GM10266 (cell line): Measurements from ENCODE around the gene CORO7.

Experiments
- DNase-seq: peaks from one replicate; pipeline ENCODE4 v3.0.0; 2012; ENCODE audit errors: extremely low spot score
- TF ChIP-seq, protein P1 (sequence below): IDR thresholded peaks from 2 replicates; pipeline ENCODE4 v1.5.1; 2012; ENCODE audit warnings: mild to moderate bottlenecking, low read depth; ENCODE audit not compliant: control insufficient read depth, insufficient read depth; ENCODE audit errors: missing control alignments

Gene CORO7

DNA sequence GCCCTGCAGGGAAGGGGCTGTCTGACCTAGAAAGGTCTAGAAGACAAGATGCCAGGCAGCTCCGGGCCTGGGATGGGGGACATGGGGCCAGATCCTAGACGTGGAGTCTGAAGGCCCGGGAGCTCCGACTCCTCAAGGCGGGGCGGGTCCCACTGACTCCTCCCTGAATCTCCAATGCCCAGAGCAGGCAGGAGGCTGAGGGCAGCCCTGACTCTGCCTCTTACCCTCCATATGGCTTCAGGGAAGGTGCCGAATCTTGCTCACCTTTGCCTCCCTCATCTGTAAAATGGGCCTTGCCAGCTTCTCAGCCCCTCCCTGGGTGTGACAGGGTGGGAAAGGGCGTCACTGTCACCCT lies 30.0 kb downstream of the CORO7 start:
- TF ChIP-seq, protein P1, sequence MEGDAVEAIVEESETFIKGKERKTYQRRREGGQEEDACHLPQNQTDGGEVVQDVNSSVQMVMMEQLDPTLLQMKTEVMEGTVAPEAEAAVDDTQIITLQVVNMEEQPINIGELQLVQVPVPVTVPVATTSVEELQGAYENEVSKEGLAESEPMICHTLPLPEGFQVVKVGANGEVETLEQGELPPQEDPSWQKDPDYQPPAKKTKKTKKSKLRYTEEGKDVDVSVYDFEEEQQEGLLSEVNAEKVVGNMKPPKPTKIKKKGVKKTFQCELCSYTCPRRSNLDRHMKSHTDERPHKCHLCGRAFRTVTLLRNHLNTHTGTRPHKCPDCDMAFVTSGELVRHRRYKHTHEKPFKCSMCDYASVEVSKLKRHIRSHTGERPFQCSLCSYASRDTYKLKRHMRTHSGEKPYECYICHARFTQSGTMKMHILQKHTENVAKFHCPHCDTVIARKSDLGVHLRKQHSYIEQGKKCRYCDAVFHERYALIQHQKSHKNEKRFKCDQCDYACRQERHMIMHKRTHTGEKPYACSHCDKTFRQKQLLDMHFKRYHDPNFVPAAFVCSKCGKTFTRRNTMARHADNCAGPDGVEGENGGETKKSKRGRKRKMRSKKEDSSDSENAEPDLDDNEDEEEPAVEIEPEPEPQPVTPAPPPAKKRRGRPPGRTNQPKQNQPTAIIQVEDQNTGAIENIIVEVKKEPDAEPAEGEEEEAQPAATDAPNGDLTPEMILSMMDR: no peak
- DNase-seq: no peak

DNA sequence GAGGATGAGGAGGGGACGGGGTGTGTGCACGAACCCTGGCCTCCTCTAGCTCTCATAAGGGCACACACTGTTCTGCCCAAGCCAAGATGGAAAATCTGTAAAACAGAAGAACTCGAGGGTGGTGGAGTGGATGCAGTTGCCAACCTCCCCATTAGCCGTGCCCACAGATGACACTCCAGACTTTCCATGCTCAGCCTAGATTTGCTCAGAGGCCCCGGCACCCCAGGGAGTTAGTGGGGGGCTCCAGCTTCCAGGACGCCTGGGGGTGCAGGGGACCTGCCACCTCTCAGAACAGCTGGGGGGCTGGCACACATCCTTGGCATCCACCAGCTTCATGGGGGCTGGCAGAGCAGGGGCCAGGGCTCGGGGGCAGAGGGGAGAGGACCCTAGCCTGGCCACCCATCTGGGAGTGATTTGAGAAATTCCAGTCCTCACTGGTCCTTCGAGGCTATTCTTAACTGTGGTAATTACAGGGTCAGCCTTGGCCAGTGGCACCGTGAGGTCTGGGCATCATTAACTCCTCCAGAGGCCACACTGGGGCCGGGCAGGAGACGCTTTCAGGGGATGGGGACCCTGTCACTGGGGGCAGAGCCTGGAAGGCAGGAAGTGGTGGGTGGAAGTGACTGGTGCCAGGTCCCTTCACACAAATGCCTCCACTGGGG lies 30.5 kb downstream of the CORO7 start:
- no peak for DNase-seq
- TF ChIP-seq, protein P1: no peak

DNA sequence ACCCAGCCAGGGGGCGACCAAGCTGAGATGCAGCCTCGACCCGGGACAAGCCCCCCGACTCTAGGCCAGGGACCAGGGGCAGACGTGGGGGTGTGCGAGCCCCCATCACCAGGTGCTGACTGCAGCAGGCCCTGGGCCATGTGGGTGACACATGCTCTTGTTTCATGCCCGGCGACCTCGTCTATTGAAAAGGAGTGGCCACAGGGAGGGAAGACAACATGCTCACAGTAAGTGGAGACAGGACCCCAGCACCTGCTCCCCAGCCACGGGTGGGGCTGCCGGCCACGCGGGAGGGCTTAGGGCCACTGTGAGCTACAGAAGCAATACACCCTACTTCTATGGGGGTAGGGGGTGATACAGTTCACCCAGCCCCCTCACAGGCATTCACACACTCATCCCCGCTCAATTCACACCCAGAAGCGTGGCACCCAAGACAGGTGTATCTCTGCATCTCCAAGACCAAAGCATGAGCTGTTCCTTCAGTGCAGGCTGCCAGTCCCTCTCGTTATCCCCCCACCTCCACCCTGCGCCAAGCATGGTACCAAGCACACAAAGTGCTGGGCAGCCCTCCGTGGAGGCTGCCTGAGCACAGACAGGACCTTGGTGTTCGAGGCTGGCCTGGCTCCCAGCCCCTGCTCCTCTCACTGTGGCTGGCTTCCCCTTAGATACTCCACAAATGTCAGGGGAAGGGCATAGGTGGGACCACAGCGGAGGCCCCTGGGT lies 31.2 kb downstream of the CORO7 start:
- TF ChIP-seq, protein P1: no peak

DNA sequence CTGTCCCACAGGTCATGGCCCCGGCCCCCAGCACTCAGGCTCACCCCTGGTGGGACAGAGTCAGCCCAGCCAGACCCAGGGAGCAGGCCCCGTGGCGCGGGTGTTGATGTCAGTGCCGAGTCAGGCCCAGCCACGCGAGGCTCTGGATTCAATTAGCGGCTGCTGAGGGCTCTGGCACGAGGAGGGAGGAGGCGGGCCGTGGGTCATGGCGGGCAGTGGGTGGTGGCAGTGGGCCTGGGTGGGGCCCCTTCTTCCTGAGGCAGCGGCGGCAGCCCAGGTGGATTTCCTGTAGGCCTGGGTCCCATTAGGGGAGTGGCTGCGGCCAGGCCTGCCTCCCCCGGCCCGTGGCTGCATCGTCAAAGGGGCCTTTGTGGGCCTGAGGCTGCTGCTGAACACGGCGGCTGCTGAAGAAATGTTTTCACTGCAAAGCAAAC lies 31.9 kb downstream of the CORO7 start:
- TF ChIP-seq, protein P1: no peak
- no peak for DNase-seq

More for the DNA sequence above, 31.2 kb downstream of the CORO7 start:
- no peak for DNase-seq

DNA sequence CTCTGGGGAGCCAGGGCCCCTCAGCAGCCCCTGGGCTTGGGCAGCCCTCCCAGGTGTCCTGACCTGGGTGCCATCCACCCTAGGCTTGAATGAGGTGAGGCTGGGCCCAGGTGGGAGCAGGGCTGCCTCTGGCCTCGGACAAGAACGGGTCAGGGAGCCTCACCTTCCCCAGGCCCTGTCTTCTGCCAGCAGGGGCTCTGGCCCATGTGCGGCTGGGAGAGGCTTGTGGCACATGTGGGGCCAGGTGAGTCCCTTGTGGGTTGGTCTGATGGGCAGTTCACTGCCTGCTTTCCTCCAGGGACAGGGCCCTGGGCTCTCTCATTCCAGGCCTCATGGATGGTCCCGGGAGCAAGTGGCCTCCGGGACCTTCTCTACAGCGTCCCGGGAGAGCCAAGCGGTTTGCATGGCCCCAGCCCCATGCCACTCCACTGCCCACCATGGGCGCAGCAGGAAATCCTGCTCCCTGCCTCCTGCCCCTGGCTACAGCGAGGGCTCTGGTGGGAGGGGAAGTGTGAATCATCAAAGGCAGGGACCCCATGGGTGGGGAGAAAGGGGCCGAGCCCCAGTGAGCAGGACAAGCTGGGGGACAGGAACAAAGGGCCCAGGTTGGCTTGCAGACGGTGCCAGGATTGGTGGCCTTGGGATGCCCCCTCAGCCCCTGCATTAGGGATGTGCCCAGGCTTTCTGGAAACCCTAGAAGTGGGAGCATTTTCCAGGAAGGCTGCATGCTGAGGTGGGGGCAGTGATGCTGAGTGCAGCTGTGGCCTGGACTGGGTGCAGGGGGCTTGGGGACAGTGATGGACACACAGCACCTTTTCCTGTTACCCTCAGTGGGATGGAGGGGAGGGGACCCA lies 32.6 kb downstream of the CORO7 start:
- DNase-seq: no peak
- TF ChIP-seq, protein P1: no peak

DNA sequence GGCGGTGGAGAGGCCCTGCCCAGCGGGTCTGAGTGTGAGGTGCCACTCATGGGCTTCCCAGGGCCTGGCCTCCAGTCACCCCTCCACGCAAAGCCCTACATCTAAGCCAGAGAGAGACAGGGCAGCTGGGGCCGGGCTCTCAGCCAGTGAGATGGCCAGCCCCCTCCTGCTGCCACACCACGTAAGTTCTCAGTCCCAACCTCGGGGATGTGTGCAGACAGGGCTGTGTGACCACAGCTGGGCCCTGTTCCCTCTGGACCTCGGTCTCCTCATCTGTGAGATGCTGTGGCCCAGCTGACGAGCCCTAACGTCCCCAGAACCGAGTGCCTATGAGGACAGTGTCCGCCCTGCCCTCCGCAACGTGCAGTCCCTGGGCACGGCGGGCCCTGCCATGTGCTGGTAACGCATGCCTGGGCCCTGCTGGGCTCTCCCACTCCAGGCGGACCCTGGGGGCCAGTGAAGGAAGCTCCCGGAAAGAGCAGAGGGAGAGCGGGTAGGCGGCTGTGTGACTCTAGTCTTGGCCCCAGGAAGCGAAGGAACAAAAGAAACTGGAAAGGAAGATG lies 33.5 kb downstream of the CORO7 start:
- TF ChIP-seq, protein P1: no peak
- no peak for DNase-seq
